Glomerular endothelial cell (primary cell): ENCODE data around the gene MCF2L. TPM values are rescaled to one million over a fixed set of nuclear protein-coding genes. Genes with fewer than 3 reads are reported as not detected.

ENCODE experiments used
- DNase-seq: peaks from one replicate; pipeline ENCODE4 v3.0.0-alpha.2; 2011; ENCODE audit warnings: low read depth, low spot score; ENCODE audit errors: extremely low read depth
- total RNA-seq: library from RNA; depleted of rRNA; stranded (reverse); fragments of >200 nt; gene quantifications from 2 replicates; pipeline ENCODE4 v1.2.3, GENCODE V29; 2015

The MCF2L gene
- total RNA-seq, 1 donor from 2014 or later: 23.4 TPM

GRCh38 chr13:113117911-113118260, 148.9 kb downstream of the MCF2L start:
- no peak for DNase-seq

GRCh38 chr13:113118261-113119021, 149.4 kb downstream of the MCF2L start:
- DNase-seq: no peak

GRCh38 chr13:113119166-113119821, 150.3 kb downstream of the MCF2L start:
- no peak for DNase-seq

GRCh38 chr13:113119822-113120189, 150.8 kb downstream of the MCF2L start:
- DNase-seq: no peak

- DNase-seq: no peak
Measured at GRCh38 chr13:113120300-113121182, 151.5 kb downstream of the MCF2L start.

- no peak for DNase-seq
Measured at GRCh38 chr13:113121183-113121927, 152.3 kb downstream of the MCF2L start.

GRCh38 chr13:113121928-113122471, 153.0 kb downstream of the MCF2L start:
- no peak for DNase-seq

- no peak for DNase-seq
Measured at GRCh38 chr13:113122550-113123225, 153.7 kb downstream of the MCF2L start, which contains the start of gene F10. Gene F10 (plus strand): TSS chr13:113122799. CDS start chr13:113122856, 57 bp downstream.

GRCh38 chr13:113123226-113124201, 154.5 kb downstream of the MCF2L start:
- no peak for DNase-seq

GRCh38 chr13:113124211-113124970, 155.4 kb downstream of the MCF2L start:
- DNase-seq: no peak

- DNase-seq: no peak
Measured at GRCh38 chr13:113125506-113126264, 156.7 kb downstream of the MCF2L start.

GRCh38 chr13:113126265-113127150, 157.5 kb downstream of the MCF2L start:
- no peak for DNase-seq

- no peak for DNase-seq
Measured at GRCh38 chr13:113129480-113129879, 160.5 kb downstream of the MCF2L start.

- no peak for DNase-seq
Measured at GRCh38 chr13:113129921-113130750, 161.1 kb downstream of the MCF2L start.

GRCh38 chr13:113135281-113135760, 166.3 kb downstream of the MCF2L start:
- no peak for DNase-seq
